WTC11 (cell line): Measurements from ENCODE around the gene BABAM2. TPM values are rescaled to one million over a fixed set of nuclear protein-coding genes. Genes with fewer than 3 reads are reported as not detected.

Source experiments
- ATAC-seq: fragments of 200-7000 bp; cut with Tn5 transposase; 2 replicates; pipeline ENCODE4 v1.10.0; 2021; ENCODE audit warnings: mild to moderate bottlenecking, moderate library complexity
- CTCF ChIA-PET: fragments of 300-600 bp; sonication (Branson Sonifier 250); formaldehyde crosslinking; loops from one replicate; lab custom pipeline; 2021; ENCODE audit warnings: antibody characterized with exemption; lab: Charles Lee
- POLR2A ChIA-PET: fragments of 350-600 bp; sonication (Branson Sonifier 250); formaldehyde crosslinking; loops from one replicate; lab custom pipeline; 2021; ENCODE audit warnings: antibody characterized with exemption; lab: Charles Lee
- DNase-seq: peaks from one replicate; pipeline ENCODE4 v3.0.0; 2021; ENCODE audit warnings: low spot score
- H3K27ac Mint-ChIP-seq: 2 replicates; pipeline ENCODE4 v1.8.0; 2021; ENCODE audit warnings: mixed read lengths
- H3K27me3 Mint-ChIP-seq: 2 replicates; pipeline ENCODE4 v1.8.0; 2021; ENCODE audit warnings: low read depth, mild to moderate bottlenecking, moderate library complexity, mixed read lengths
- H3K36me3 Mint-ChIP-seq: 2 replicates; pipeline ENCODE4 v1.8.0; 2021; ENCODE audit warnings: mixed read lengths
- H3K4me1 Mint-ChIP-seq: 2 replicates; pipeline ENCODE4 v1.8.0; 2022; ENCODE audit warnings: mixed read lengths
- H3K4me3 Mint-ChIP-seq: 2 replicates; pipeline ENCODE4 v1.8.0; 2021; ENCODE audit warnings: mild to moderate bottlenecking, moderate library complexity, mixed read lengths
- H3K9me3 Mint-ChIP-seq: 2 replicates; pipeline ENCODE4 v1.8.0; 2021; ENCODE audit warnings: mixed read lengths
- CREB1 ChIP-seq: sonication (generic); formaldehyde crosslinking; IDR thresholded peaks from 2 replicates; pipeline ENCODE4 v1.8.0; 2023; ENCODE audit warnings: mild to moderate bottlenecking, missing genetic modification reagents
- ELF4 ChIP-seq: sonication (generic); formaldehyde crosslinking; IDR thresholded peaks from 2 replicates; pipeline ENCODE4 v1.8.1; 2022; ENCODE audit warnings: low read depth, mild to moderate bottlenecking, moderate library complexity, missing genetic modification reagents
- EMX1 ChIP-seq: fragments of 250-450 bp; sonication (Bioruptor Pico); IDR thresholded peaks from 2 replicates; pipeline ENCODE4 v1.8.0; 2021; ENCODE audit warnings: mild to moderate bottlenecking
- ETV6 ChIP-seq: sonication (generic); formaldehyde crosslinking; IDR thresholded peaks from 2 replicates; pipeline ENCODE4 v1.8.1; 2022; ENCODE audit warnings: mild to moderate bottlenecking, missing genetic modification reagents
- GABPB1 ChIP-seq: sonication (generic); formaldehyde crosslinking; IDR thresholded peaks from 2 replicates; pipeline ENCODE4 v1.8.1; 2023; ENCODE audit warnings: mild to moderate bottlenecking, missing genetic modification reagents
- GTF2I ChIP-seq: fragments of 250-450 bp; sonication (Bioruptor Pico); conservative IDR thresholded peaks from 2 replicates; pipeline ENCODE4 v1.4.0; 2021; ENCODE audit warnings: mild to moderate bottlenecking
- HMGA2 ChIP-seq: fragments of 250-450 bp; sonication (Bioruptor Pico); IDR thresholded peaks from 2 replicates; pipeline ENCODE4 v1.4.0; 2021; ENCODE audit warnings: mild to moderate bottlenecking, moderate library complexity
- KAT7 ChIP-seq: sonication (generic); formaldehyde crosslinking; IDR thresholded peaks from 2 replicates; pipeline ENCODE4 v1.8.1; 2023; ENCODE audit warnings: missing genetic modification reagents, mild to moderate bottlenecking, borderline replicate concordance
- MYBL2 ChIP-seq: sonication (generic); formaldehyde crosslinking; IDR thresholded peaks from 2 replicates; pipeline ENCODE4 v1.8.1; 2023; ENCODE audit warnings: mild to moderate bottlenecking, moderate library complexity, missing genetic modification reagents
- RELA ChIP-seq: sonication (generic); formaldehyde crosslinking; IDR thresholded peaks from 2 replicates; pipeline ENCODE4 v1.8.1; 2022; ENCODE audit warnings: missing genetic modification reagents, mild to moderate bottlenecking, borderline replicate concordance
- SMAD3 ChIP-seq: sonication (generic); formaldehyde crosslinking; IDR thresholded peaks from 2 replicates; pipeline ENCODE4 v1.8.0; 2022; ENCODE audit warnings: missing genetic modification reagents, mild to moderate bottlenecking, borderline replicate concordance
- SMAD4 ChIP-seq: sonication (generic); formaldehyde crosslinking; IDR thresholded peaks from 2 replicates; pipeline ENCODE4 v1.8.0; 2022; ENCODE audit warnings: mild to moderate bottlenecking, missing genetic modification reagents
- SOX15 ChIP-seq: fragments of 250-450 bp; sonication (Bioruptor Pico); IDR thresholded peaks from 2 replicates; pipeline ENCODE4 v1.9.0; 2021; ENCODE audit warnings: mild to moderate bottlenecking
- SP1 ChIP-seq: sonication (generic); formaldehyde crosslinking; conservative IDR thresholded peaks from 2 replicates; pipeline ENCODE4 v1.8.1; 2022; ENCODE audit warnings: missing genetic modification reagents
- TP53 ChIP-seq: sonication (generic); formaldehyde crosslinking; IDR thresholded peaks from 2 replicates; pipeline ENCODE4 v1.8.1; 2023; ENCODE audit warnings: mild to moderate bottlenecking, missing genetic modification reagents
- total RNA-seq: library from RNA; stranded (reverse); gene quantifications from 3 replicates; pipeline ENCODE4 v1.2.3, GENCODE V29; 2021
- TF ChIP-seq, protein P1 (sequence below): sonication (generic); formaldehyde crosslinking; IDR thresholded peaks from 2 replicates; pipeline ENCODE4 v1.8.0; 2023; ENCODE audit warnings: missing genetic modification reagents
- TF ChIP-seq, protein P2 (sequence below): sonication (generic); formaldehyde crosslinking; IDR thresholded peaks from 2 replicates; pipeline ENCODE4 v1.8.1; 2022; ENCODE audit warnings: mild to moderate bottlenecking, missing genetic modification reagents, moderate library complexity, borderline replicate concordance
- TF ChIP-seq, protein P3 (sequence below): fragments of 250-450 bp; sonication (Bioruptor Pico); IDR thresholded peaks from 2 replicates; pipeline ENCODE4 v1.9.0; 2021; ENCODE audit warnings: moderate library complexity, mild to moderate bottlenecking, inconsistent platforms, borderline replicate concordance
- TF ChIP-seq, protein P4 (sequence below): sonication (generic); formaldehyde crosslinking; IDR thresholded peaks from 2 replicates; pipeline ENCODE4 v1.8.1; 2022; ENCODE audit warnings: missing genetic modification reagents, borderline replicate concordance
- TF ChIP-seq, protein P5 (sequence below): fragments of 250-450 bp; sonication (Bioruptor Pico); IDR thresholded peaks from 2 replicates; pipeline ENCODE4 v1.9.0; 2021; ENCODE audit warnings: mild to moderate bottlenecking
- TF ChIP-seq, protein P6 (sequence below): sonication (generic); formaldehyde crosslinking; IDR thresholded peaks from 2 replicates; pipeline ENCODE4 v1.8.0; 2023; ENCODE audit warnings: missing genetic modification reagents, mild to moderate bottlenecking, borderline replicate concordance

Gene BABAM2
- total RNA-seq, 1 experiment from 2014 or later = 16.5 TPM

DNA sequence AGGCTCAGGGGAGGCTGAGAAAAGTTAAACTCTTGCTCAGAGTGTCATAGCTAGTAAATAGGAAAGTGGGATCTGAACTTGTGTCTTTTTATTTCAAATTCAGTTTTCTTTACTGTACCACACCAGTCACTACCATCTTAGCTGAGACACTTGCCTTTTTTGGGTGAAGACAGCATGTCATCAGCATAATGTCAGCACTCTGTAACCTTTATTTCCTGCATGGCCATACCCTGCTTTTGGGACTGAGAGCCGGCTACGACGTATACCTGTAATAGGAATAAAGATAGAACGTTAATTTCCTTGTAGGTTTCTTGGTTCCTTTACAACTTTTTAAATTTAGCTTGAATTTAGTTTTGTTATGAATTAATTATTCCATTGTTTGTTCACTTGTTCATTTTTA is 202.8 kb downstream of the BABAM2 start (continued):
- TF ChIP-seq HMGA2 (CRISPR knock-in tag) = no peak

DNA sequence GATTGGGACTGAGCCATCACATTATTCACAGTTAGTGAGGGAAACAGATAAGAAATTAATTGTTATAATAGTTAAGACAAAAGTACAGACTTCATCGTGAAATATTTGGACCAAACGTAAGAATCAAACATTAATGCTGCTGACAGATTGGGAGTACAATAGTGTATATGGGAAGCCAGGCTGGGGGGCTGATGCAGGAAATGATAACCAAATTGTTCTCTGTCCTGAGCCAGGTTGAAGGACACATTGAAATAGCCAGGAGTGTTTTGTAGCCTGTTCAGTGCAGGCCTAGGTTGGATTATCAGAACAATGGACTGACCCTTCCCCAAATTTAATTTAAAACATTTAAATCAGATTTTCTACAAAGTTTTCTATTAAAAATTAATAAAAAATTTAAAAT is 203.2 kb downstream of the BABAM2 start:
- ChIA-PET POLR2A (no interaction called here), CTCF (no interaction called here)
- H3K27ac Mint-ChIP-seq = no peak overlapping the region
- no peaks in the 10 kb centered on the region for H3K9me3 Mint-ChIP-seq
- no peak overlapping the region for H3K4me3 Mint-ChIP-seq
- no peaks in the 10 kb centered on the region for H3K36me3 Mint-ChIP-seq
- H3K27me3 Mint-ChIP-seq = no peaks in the 10 kb centered on the region
- DNase-seq (no peak), ATAC-seq (no peak)
- TF ChIP-seq, protein P1, sequence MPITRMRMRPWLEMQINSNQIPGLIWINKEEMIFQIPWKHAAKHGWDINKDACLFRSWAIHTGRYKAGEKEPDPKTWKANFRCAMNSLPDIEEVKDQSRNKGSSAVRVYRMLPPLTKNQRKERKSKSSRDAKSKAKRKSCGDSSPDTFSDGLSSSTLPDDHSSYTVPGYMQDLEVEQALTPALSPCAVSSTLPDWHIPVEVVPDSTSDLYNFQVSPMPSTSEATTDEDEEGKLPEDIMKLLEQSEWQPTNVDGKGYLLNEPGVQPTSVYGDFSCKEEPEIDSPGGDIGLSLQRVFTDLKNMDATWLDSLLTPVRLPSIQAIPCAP (CRISPR knock-in tag) = no peak
- TF ChIP-seq, all 79 proteins: peak for 0
- H3K4me1 Mint-ChIP-seq = no peaks in the 10 kb centered on the region; the same call in 1 of the 2 replicates

DNA sequence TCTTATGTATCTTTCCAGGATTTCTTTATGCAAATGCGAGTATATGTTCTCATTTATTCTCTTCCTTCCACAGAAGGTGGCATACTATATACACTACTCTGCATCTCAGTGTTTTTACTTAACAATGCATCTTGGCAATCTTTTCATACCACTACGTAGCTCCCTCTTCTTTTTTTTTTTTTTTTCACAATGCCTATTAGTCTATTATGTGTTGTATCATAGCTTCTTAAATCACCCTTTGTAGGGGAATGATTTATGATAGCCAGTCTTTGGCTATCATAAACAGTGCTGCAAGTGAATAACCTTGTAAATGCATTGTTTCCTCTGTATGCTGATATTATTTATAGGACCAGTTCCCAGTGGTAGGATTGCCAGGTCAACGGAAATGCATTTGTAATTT is 204.2 kb downstream of the BABAM2 start:
- H3K4me1 Mint-ChIP-seq = no peaks in the 10 kb centered on the region; the same call in 1 of the 2 replicates
- POLR2A ChIA-PET = no interaction called here
- no peaks in the 10 kb centered on the region for H3K36me3 Mint-ChIP-seq
- no peak for DNase-seq
- H3K27me3 Mint-ChIP-seq = no peaks in the 10 kb centered on the region
- no peak for ATAC-seq
- TF ChIP-seq SMAD3 (CRISPR knock-in tag) = no peak
- TF ChIP-seq, protein P2, sequence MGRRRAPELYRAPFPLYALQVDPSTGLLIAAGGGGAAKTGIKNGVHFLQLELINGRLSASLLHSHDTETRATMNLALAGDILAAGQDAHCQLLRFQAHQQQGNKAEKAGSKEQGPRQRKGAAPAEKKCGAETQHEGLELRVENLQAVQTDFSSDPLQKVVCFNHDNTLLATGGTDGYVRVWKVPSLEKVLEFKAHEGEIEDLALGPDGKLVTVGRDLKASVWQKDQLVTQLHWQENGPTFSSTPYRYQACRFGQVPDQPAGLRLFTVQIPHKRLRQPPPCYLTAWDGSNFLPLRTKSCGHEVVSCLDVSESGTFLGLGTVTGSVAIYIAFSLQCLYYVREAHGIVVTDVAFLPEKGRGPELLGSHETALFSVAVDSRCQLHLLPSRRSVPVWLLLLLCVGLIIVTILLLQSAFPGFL (CRISPR knock-in tag) = no peak
- TF ChIP-seq, protein P3, sequence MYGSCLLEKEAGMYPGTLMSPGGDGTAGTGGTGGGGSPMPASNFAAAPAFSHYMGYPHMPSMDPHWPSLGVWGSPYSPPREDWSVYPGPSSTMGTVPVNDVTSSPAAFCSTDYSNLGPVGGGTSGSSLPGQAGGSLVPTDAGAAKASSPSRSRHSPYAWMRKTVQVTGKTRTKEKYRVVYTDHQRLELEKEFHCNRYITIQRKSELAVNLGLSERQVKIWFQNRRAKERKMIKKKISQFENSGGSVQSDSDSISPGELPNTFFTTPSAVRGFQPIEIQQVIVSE (CRISPR knock-in tag) = no peak
- TF ChIP-seq, protein P4, sequence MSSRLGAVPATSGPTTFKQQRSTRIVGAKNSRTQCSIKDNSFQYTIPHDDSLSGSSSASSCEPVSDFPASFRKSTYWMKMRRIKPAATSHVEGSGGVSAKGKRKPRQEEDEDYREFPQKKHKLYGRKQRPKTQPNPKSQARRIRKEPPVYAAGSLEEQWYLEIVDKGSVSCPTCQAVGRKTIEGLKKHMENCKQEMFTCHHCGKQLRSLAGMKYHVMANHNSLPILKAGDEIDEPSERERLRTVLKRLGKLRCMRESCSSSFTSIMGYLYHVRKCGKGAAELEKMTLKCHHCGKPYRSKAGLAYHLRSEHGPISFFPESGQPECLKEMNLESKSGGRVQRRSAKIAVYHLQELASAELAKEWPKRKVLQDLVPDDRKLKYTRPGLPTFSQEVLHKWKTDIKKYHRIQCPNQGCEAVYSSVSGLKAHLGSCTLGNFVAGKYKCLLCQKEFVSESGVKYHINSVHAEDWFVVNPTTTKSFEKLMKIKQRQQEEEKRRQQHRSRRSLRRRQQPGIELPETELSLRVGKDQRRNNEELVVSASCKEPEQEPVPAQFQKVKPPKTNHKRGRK (CRISPR knock-in tag) = no peak
- TF ChIP-seq, protein P5, sequence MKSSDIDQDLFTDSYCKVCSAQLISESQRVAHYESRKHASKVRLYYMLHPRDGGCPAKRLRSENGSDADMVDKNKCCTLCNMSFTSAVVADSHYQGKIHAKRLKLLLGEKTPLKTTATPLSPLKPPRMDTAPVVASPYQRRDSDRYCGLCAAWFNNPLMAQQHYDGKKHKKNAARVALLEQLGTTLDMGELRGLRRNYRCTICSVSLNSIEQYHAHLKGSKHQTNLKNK (CRISPR knock-in tag) = no peak
- no peak overlapping the region for H3K4me3 Mint-ChIP-seq
- no peak overlapping the region for H3K27ac Mint-ChIP-seq
- no peaks in the 10 kb centered on the region for H3K9me3 Mint-ChIP-seq
- CTCF ChIA-PET = interaction anchor here (0.6 kb wide), 1 partner anchor 371 kb away, joined by 3 read pairs; no protein-coding TSS in a partner anchor

DNA sequence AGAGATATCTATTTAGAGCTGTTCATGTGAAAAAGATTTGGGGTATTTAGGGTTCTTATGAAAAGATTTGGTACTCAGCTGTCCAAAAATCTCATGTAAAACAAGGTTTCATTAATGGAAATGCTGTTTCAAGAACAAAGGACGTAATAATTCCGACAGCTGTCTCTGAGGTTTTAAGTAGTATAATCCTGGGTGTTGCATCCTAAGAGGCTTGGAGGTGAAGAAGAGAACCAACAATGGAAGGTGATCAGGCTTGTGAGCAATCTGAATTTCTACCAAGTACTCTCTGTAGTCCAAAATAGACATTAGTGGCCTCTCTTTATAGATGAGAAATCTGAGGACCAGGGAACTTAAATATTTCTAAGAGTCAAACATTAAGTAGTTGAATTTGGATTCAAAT is 205.1 kb downstream of the BABAM2 start:
- Mint-ChIP-seq H3K36me3 (no peaks in the 10 kb centered on the region), H3K27me3 (no peaks in the 10 kb centered on the region), H3K4me1 (no peaks in the 10 kb centered on the region; the same call in 1 of the 2 replicates), H3K9me3 (no peaks in the 10 kb centered on the region), H3K27ac (no peak overlapping the region), H3K4me3 (no peak overlapping the region)
- ATAC-seq (no peak), DNase-seq (no peak)
- CTCF ChIA-PET = no interaction called here
- POLR2A ChIA-PET = no interaction called here
- no peak for TF ChIP-seq RELA
- TF ChIP-seq SMAD3 (CRISPR knock-in tag) = no peak
- no peak for TF ChIP-seq ELF4 (CRISPR knock-in tag)
- TF ChIP-seq MYBL2 (CRISPR knock-in tag) = no peak
- no peak for TF ChIP-seq SP1
- TF ChIP-seq GABPB1 (CRISPR knock-in tag) = no peak
- no peak for TF ChIP-seq ETV6 (CRISPR knock-in tag)
- no peak for TF ChIP-seq SOX15 (CRISPR knock-in tag)
- TF ChIP-seq SMAD4 = no peak
- TF ChIP-seq EMX1 (CRISPR knock-in tag) = no peak
- no peak for TF ChIP-seq TP53
- TF ChIP-seq KAT7 = no peak
- TF ChIP-seq CREB1 (CRISPR knock-in tag) = no peak
- TF ChIP-seq GTF2I (CRISPR knock-in tag) = no peak
- TF ChIP-seq, protein P6, sequence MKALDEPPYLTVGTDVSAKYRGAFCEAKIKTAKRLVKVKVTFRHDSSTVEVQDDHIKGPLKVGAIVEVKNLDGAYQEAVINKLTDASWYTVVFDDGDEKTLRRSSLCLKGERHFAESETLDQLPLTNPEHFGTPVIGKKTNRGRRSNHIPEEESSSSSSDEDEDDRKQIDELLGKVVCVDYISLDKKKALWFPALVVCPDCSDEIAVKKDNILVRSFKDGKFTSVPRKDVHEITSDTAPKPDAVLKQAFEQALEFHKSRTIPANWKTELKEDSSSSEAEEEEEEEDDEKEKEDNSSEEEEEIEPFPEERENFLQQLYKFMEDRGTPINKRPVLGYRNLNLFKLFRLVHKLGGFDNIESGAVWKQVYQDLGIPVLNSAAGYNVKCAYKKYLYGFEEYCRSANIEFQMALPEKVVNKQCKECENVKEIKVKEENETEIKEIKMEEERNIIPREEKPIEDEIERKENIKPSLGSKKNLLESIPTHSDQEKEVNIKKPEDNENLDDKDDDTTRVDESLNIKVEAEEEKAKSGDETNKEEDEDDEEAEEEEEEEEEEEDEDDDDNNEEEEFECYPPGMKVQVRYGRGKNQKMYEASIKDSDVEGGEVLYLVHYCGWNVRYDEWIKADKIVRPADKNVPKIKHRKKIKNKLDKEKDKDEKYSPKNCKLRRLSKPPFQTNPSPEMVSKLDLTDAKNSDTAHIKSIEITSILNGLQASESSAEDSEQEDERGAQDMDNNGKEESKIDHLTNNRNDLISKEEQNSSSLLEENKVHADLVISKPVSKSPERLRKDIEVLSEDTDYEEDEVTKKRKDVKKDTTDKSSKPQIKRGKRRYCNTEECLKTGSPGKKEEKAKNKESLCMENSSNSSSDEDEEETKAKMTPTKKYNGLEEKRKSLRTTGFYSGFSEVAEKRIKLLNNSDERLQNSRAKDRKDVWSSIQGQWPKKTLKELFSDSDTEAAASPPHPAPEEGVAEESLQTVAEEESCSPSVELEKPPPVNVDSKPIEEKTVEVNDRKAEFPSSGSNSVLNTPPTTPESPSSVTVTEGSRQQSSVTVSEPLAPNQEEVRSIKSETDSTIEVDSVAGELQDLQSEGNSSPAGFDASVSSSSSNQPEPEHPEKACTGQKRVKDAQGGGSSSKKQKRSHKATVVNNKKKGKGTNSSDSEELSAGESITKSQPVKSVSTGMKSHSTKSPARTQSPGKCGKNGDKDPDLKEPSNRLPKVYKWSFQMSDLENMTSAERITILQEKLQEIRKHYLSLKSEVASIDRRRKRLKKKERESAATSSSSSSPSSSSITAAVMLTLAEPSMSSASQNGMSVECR = no peak
